ENCODE data around the gene ABCC12.

Gene ABCC12

DNA sequence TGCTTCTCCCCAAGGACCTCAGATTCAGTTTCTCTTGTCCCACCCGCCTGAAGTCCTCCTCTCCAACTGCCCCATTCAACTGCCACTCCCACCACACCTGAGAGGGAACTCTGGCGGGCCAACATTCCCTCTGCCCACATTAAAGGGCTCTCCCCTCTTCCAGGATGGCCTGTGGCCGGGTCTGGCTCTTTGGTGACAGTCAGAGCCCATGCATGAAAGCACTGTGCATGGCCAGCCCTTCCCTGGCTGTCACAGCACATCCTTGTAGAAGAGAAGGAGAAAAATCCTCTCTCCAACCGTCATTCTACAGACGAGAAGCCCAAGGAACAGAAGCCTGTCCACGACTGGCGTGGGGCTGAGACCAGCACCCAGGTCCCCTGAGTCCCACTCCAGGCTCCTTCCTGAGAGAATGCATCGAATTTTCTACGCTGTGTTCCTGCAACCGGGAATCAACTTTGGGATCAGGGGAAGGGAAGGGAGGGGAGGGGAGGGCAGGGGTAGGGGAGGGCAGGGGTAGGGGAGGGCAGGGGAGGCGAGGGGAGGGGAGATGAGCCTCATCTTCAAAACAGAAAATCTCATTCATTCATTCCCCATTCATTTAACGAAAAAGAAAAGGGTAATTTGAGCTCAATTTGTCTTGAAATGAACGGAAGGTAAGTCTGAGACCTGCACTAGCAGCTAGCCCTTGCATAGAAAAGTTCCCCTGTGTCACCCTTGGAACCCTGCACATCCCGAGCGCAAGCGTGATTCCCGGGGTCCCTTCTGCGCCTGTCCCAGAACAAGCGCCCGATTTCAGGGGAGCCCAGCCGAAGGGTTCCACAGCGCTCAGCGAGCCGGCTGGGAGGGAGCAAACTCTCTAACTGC lies at the start of gene ABCC12:
Gene ABCC12 (minus strand): TSS at position 68 of the 864 bp plus-strand sequence. CDS start 9,569 bp downstream, outside the sequence.
- H3K4me3 ChIP-seq (ENCODE audit: low read length), result no peak within 1 kb of the TSS
- no peak within 1 kb of the TSS for H2AFZ ChIP-seq (ENCODE audit: low read depth, low read length)
- no peaks in the 10 kb centered on the region for H3K9me3 ChIP-seq (ENCODE audit: low read length)
- no peaks in the 10 kb centered on the region for H3K4me1 ChIP-seq (ENCODE audit: insufficient read depth, low read length)
- peaks cover 3% of the 10 kb centered on the region for H3K27me3 ChIP-seq (ENCODE audit: insufficient read depth, low read length)
- H3K36me3 ChIP-seq (ENCODE audit: insufficient read depth, low read length), result no peaks in the 10 kb centered on the region

DNA sequence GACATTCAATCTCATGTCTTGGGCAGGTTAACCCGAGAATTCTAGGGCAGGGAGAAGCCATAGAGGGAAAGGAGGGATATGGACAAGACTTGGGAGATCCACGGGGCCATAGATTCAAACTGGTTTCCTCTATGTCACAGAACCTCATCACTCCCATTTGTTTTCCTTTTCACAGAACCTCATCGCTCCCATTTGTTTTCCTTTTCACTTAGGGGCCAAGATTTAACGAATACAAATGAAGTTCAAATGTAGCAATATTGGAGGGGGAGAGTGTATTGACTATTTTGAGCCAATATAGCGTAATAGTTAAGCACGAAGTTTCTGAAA lies 49.0 kb upstream of the ABCC12 start:
- Histone ChIP-seq H3K4me3 (ENCODE audit: low read length) (no peak overlapping the region), H3K27me3 (ENCODE audit: insufficient read depth, low read length) (peaks cover 2% of the 10 kb centered on the region), H3K9me3 (ENCODE audit: low read length) (no peaks in the 10 kb centered on the region), H2AFZ (ENCODE audit: low read depth, low read length) (no peak overlapping the region), H3K36me3 (ENCODE audit: insufficient read depth, low read length) (no peaks in the 10 kb centered on the region), H3K4me1 (ENCODE audit: insufficient read depth, low read length) (no peaks in the 10 kb centered on the region)

DNA sequence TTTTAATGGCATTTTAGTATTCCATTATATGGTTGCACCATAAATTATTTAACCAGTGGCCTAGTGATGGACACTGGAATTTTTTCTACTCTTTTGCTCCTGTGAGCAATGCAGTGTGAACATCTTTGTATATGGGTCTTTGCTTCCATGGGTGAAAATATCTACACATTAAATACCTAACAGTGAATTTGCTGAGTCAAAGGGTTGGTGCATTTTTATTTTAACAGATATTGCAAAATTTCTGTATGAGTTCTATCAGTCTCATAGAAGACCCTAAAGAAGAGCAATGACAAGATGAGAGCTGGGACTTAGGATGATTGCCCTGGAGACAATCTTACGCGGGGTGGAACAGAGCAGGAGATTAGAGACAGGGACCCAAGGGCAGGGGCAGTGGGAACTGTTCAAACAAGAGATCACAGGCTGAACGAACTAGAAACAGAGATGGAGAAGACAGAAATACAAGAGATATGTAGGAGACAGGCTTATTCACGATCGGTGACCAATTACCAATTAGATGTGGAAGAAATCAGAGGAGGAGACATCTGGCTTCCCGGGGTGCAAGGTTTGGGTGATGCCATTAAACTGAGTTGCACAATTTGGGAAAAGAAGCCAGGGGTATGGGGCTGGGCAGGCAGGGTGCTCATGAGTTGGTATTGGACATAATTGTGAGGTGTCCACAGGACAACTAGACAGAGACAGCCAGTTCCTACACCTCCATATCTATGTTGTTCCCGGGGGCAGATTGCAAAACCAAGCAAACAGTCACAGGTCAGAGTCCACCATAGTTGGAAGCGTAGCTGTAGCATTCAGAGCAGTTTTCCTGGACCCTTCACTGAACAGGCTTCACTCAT lies 48.4 kb upstream of the ABCC12 start:
- Histone ChIP-seq H3K9me3 (ENCODE audit: low read length) (no peaks in the 10 kb centered on the region), H3K4me3 (ENCODE audit: low read length) (no peak overlapping the region), H2AFZ (ENCODE audit: low read depth, low read length) (no peak overlapping the region), H3K36me3 (ENCODE audit: insufficient read depth, low read length) (no peaks in the 10 kb centered on the region), H3K27me3 (ENCODE audit: insufficient read depth, low read length) (peaks cover 2% of the 10 kb centered on the region), H3K4me1 (ENCODE audit: insufficient read depth, low read length) (no peaks in the 10 kb centered on the region)

DNA sequence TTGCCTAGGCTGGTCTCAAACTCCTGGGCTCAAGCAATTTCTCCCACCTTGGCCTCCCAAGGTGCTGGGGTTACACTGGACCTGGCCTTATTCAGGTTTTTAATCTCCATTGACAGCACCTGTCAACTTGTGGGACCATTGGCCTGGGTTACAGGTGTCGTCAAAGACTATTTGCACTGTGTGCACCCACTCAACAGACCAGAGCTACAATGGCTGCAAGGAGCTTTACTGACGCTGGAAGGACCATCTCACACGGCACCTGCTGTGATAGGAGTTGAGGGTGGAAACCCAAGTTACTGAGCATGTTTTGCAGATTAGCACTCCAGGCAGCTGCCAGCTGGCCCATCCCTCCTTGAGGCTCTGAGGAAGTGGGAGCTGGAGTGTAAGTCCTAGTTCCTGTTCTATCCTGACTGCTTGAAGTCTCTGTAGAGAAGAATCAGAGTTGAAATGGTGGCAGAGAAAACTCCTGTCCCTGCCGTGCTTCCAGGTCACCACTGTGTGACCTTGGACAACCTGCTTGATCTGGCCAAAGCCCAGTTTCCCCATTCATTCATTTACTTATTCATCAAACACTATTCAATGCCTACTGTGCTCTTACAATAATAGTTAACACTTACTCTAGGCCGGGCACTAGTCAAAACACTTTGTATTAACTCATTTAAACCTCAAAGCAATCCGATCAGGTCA lies 45.9 kb upstream of the ABCC12 start:
- Histone ChIP-seq H3K9me3 (ENCODE audit: low read length) (no peaks in the 10 kb centered on the region), H3K36me3 (ENCODE audit: insufficient read depth, low read length) (no peaks in the 10 kb centered on the region), H2AFZ (ENCODE audit: low read depth, low read length) (no peak overlapping the region), H3K4me3 (ENCODE audit: low read length) (no peak overlapping the region), H3K4me1 (ENCODE audit: insufficient read depth, low read length) (no peaks in the 10 kb centered on the region), H3K27me3 (ENCODE audit: insufficient read depth, low read length) (peaks cover 2% of the 10 kb centered on the region)

DNA sequence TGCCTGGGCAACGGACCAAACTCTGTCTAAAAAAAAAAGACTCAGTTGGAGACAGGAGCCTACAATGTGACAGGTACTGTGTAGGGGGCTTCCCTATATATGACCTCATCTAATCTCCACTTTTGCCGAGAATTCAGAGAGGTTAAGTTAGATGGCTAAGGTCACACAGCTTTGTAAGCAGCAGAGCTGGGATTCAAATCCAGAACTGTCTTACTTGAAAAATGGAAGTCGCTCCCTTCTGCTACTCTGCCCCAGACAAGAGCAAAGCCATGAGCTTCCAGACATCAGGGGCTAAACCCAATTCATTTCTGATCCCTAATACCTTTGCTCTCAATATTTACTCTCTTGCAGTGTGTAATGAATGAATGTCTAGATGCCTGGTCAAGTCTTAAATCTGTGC lies 41.5 kb upstream of the ABCC12 start:
- Histone ChIP-seq H3K36me3 (ENCODE audit: insufficient read depth, low read length) (no peaks in the 10 kb centered on the region), H2AFZ (ENCODE audit: low read depth, low read length) (no peak overlapping the region), H3K9me3 (ENCODE audit: low read length) (no peaks in the 10 kb centered on the region), H3K27me3 (ENCODE audit: insufficient read depth, low read length) (no peaks in the 10 kb centered on the region), H3K4me3 (ENCODE audit: low read length) (no peak overlapping the region), H3K4me1 (ENCODE audit: insufficient read depth, low read length) (no peaks in the 10 kb centered on the region)

DNA sequence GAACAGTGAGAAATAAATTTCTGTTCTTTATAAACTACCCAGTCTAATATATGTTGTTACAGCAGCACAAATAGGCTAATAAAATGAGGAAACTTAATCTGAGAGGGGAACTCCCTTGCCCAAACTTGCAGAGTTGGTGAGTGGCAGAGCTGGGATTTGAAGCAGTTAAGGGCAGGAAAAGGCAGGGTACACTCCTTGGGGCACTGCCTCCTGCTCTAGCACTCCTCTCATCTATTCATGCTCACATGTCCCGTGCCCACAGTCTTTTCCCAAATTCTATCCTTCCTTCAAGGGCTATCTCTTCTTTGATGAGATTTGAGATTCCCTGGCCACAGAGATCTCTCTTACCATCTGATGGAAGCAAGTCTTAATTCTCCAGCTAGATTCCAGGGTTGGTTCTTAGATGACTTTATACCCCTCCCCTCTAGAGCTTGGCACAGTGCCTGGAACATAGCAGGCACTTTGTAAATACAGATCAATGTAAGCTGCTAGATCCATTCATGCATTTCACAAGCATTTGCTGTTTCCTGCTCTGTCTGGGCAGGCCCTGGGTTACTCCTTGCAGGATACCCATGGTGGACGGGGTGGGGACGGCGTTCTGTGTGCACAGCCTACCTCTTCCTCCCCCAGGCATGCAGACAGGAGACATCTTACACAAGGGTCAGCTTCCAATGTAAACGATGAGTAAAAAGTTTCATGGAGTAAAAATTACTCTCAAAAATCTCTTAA lies 39.2 kb upstream of the ABCC12 start:
- no peak overlapping the region for H2AFZ ChIP-seq (ENCODE audit: low read depth, low read length)
- H3K27me3 ChIP-seq (ENCODE audit: insufficient read depth, low read length), result no peaks in the 10 kb centered on the region
- H3K4me1 ChIP-seq (ENCODE audit: insufficient read depth, low read length), result no peaks in the 10 kb centered on the region
- no peaks in the 10 kb centered on the region for H3K9me3 ChIP-seq (ENCODE audit: low read length)
- H3K4me3 ChIP-seq (ENCODE audit: low read length), result no peak overlapping the region
- no peaks in the 10 kb centered on the region for H3K36me3 ChIP-seq (ENCODE audit: insufficient read depth, low read length)

DNA sequence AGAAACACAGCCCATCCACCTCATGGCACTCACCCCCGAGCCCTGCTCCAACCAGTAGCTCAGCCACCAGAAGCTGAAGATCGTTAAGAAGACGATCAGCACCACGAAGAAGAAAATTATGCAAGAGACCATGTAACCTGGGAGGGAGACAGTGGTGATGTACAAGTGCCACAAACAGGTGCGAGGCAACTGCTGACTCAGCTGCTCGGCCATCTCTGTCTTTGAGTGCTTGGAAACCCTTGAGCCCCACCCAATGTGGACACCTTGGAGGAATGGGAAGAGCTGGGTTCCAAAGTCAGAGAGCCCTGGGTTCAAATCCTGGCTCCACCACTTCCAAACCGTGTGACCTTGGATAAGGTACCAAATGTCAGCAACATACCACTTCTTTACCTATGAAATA lies 38.1 kb upstream of the ABCC12 start:
- no peak overlapping the region for H3K4me3 ChIP-seq (ENCODE audit: low read length)

DNA sequence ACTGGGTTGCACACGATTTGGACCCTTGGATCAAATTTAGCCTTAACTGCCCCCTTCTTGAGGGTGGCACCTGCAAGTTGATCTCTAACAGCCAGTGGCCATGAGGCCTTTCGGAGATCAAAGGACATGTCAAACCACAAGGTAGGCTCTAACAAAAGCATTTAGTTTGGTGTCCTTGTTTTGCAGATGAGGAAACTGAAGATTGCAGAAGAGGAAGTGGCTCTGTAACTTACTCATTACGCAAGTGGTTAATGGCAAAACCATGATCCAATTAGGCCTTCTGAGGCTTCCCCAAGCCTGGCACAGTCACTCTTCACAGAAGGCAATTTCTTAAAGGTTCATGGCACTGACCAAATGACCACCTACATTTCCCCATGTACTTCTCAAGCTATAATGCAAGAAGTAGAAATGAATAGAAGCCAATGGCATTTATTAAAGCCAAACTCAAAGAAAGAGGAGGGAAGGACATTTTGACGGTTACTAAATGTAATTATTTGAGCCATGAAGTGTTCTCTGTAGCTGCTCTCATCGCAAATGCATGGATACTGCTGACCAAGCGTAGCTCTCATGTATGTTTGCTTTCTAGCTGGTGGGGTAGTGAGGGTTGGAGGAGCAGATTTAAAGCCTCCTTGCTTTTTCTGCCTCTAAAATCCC lies 32.8 kb upstream of the ABCC12 start:
- H3K27me3 ChIP-seq (ENCODE audit: insufficient read depth, low read length), result no peaks in the 10 kb centered on the region
- H3K36me3 ChIP-seq (ENCODE audit: insufficient read depth, low read length), result no peaks in the 10 kb centered on the region
- no peaks in the 10 kb centered on the region for H3K9me3 ChIP-seq (ENCODE audit: low read length)
- no peak overlapping the region for H3K4me3 ChIP-seq (ENCODE audit: low read length)
- H2AFZ ChIP-seq (ENCODE audit: low read depth, low read length), result no peak overlapping the region
- H3K4me1 ChIP-seq (ENCODE audit: insufficient read depth, low read length), result no peaks in the 10 kb centered on the region

More for the DNA sequence above, 38.1 kb upstream of the ABCC12 start:
- Histone ChIP-seq H3K9me3 (ENCODE audit: low read length) (no peaks in the 10 kb centered on the region), H3K36me3 (ENCODE audit: insufficient read depth, low read length) (no peaks in the 10 kb centered on the region), H2AFZ (ENCODE audit: low read depth, low read length) (no peak overlapping the region), H3K4me1 (ENCODE audit: insufficient read depth, low read length) (no peaks in the 10 kb centered on the region), H3K27me3 (ENCODE audit: insufficient read depth, low read length) (no peaks in the 10 kb centered on the region)

DNA sequence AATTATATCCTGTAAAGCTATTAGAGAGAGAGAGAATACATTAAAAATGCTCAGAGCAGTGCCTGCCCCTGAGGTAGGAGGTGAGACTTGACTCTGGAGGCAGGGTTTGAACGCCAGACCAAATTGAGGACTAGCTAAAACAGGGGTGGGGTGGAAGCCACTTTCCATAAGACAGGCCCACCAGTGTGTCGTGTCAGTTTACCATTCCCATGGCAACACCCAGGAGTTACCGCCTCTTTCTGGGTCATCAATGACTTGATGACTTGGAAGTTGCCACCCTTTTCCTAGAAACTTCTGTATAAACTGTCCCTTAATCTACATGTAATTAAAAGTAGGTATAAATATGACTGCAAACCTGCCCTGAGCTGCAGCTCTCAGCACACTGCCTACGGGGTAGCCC lies 32.0 kb upstream of the ABCC12 start:
- Histone ChIP-seq H3K9me3 (ENCODE audit: low read length) (no peaks in the 10 kb centered on the region), H3K36me3 (ENCODE audit: insufficient read depth, low read length) (no peaks in the 10 kb centered on the region), H3K4me1 (ENCODE audit: insufficient read depth, low read length) (no peaks in the 10 kb centered on the region), H3K27me3 (ENCODE audit: insufficient read depth, low read length) (no peaks in the 10 kb centered on the region), H2AFZ (ENCODE audit: low read depth, low read length) (no peak overlapping the region), H3K4me3 (ENCODE audit: low read length) (no peak overlapping the region)

DNA sequence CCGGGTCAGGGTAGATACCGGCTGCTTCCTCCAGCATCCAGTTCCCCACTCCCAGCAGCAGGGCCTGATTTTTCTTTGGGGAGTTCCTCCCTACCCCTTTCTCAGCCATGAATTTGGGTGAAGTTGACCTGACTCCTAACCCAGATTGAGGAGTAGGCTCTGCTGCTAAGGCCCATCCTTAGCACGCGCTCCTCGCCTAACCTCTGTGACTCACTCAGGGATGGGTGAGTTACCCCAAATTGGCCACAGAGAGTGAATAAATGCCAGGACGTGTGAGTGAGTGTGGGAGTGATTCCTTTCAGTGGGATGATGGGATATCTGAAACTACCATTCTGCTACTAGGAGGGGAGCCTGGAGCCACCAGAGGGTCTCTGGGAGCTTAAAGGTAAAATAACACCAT lies 28.9 kb upstream of the ABCC12 start:
- no peaks in the 10 kb centered on the region for H3K27me3 ChIP-seq (ENCODE audit: insufficient read depth, low read length)
- H2AFZ ChIP-seq (ENCODE audit: low read depth, low read length), result no peak overlapping the region
- H3K9me3 ChIP-seq (ENCODE audit: low read length), result no peaks in the 10 kb centered on the region
- H3K4me3 ChIP-seq (ENCODE audit: low read length), result no peak overlapping the region
- H3K4me1 ChIP-seq (ENCODE audit: insufficient read depth, low read length), result no peaks in the 10 kb centered on the region
- no peaks in the 10 kb centered on the region for H3K36me3 ChIP-seq (ENCODE audit: insufficient read depth, low read length)

DNA sequence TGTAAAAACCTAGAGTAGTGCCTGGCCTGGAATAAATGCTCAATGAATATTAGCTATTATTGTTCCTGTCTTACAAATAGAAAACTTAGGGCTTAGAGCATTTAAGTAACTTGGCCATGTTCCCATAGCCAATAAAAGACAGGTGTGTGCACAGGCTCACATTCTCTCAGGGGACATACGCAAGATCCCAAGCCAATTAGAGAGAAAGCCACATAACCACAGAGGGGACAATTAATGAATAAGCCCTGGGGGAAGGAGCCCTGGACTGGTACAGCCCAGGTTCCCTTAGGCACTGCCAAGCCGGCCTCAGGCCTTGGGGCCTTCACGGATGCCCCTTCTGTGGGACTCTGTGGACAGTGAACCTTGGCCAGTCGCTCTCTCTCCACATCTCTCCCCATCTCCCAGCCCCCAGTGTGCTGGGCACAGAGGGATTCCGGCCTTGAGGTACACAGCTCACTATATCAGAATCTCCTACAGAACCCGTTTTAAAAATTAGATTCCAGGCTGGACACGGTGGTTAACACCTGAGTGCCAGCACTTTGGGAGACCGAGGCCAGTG lies 27.3 kb upstream of the ABCC12 start:
- Histone ChIP-seq H3K4me3 (ENCODE audit: low read length) (no peak overlapping the region), H2AFZ (ENCODE audit: low read depth, low read length) (no peak overlapping the region), H3K4me1 (ENCODE audit: insufficient read depth, low read length) (no peaks in the 10 kb centered on the region), H3K36me3 (ENCODE audit: insufficient read depth, low read length) (no peaks in the 10 kb centered on the region), H3K9me3 (ENCODE audit: low read length) (no peaks in the 10 kb centered on the region), H3K27me3 (ENCODE audit: insufficient read depth, low read length) (peaks cover 3% of the 10 kb centered on the region)

All from neuron (in vitro differentiated cells).